ENCODE results near the gene CPSF4L.
"Not testable (repeated sequence)": the region's sequence is repeated elsewhere in the genome, so short reads cannot be mapped to it uniquely, and the experiment has no call there.

Gene CPSF4L

GRCh38 chr17:73268582-73269328 lies 7.1 kb upstream of the CPSF4L start:
- no peaks in the 10 kb centered on the region for H3K27me3 ChIP-seq (replicated peaks in 2 of 5; ENCODE audit: control insufficient read depth in 4 of 5, insufficient read depth in 5 of 5, low read length in 4 of 5)

GRCh38 chr17:73267648-73268537 lies 6.2 kb upstream of the CPSF4L start:
- 80% methylated on average over 7 of the region's 11 CpGs for WGBS (ENCODE audit: insufficient coverage)
- H3K4me1 ChIP-seq (ENCODE audit: control extremely low read depth in 1 of 4, control insufficient read depth in 4 of 4, insufficient read depth in 4 of 4, low read length in 3 of 4) = no peaks in the 10 kb centered on the region
- CTCF ChIA-PET = interaction anchor here (1.4 to 2.5 kb wide), 3 partner anchors 11 to 42 kb away, joined by 4 to 11 read pairs (median 8); no protein-coding TSS in a partner anchor

More at GRCh38 chr17:73268582-73269328, 7.1 kb upstream of the CPSF4L start:
- WGBS (ENCODE audit: insufficient coverage) = 91% methylated on average over 9 of the region's 9 CpGs
- ChIA-PET CTCF (no interaction called here), POLR2A (no interaction called here)
- DNase-seq = peak in 1 of 3 donors; percentile 20
- Histone ChIP-seq H3K36me3 (ENCODE audit: control insufficient read depth in 4 of 4, insufficient read depth in 4 of 4, low read length in 3 of 4) (no peaks in the 10 kb centered on the region), H3K4me1 (ENCODE audit: control extremely low read depth in 1 of 4, control insufficient read depth in 4 of 4, insufficient read depth in 4 of 4, low read length in 3 of 4) (no peaks in the 10 kb centered on the region), H3K4me3 (ENCODE audit: control insufficient read depth in 1 of 7, extremely low read depth in 1 of 7, insufficient read depth in 4 of 7, low read depth in 2 of 7, low read length in 6 of 7) (no peak overlapping the region), H3K27ac (ENCODE audit: insufficient read depth in 1 of 2, low read depth in 1 of 2, low read length in 2 of 2, poor library complexity in 1 of 2, severe bottlenecking in 2 of 2) (no peak overlapping the region), H3K9me3 (ENCODE audit: control extremely low read depth in 1 of 5, control insufficient read depth in 4 of 5, insufficient read depth in 2 of 5, low read depth in 1 of 5, low read length in 4 of 5) (peaks cover 0 to 5% (median 0%) of the 10 kb centered on the region in 5 experiments)

GRCh38 chr17:73266796-73267195 lies 5.1 kb upstream of the CPSF4L start:
- POLR2A ChIA-PET = no interaction called here
- H3K4me3 ChIP-seq (ENCODE audit: control insufficient read depth in 1 of 7, extremely low read depth in 1 of 7, insufficient read depth in 4 of 7, low read depth in 2 of 7, low read length in 6 of 7) = no peak overlapping the region
- H3K27ac ChIP-seq (ENCODE audit: insufficient read depth in 1 of 2, low read depth in 1 of 2, low read length in 2 of 2, poor library complexity in 1 of 2, severe bottlenecking in 2 of 2) = no peak overlapping the region
- H3K4me1 ChIP-seq (ENCODE audit: control extremely low read depth in 1 of 4, control insufficient read depth in 4 of 4, insufficient read depth in 4 of 4, low read length in 3 of 4) = no peaks in the 10 kb centered on the region
- CTCF ChIA-PET = interaction anchor here (1.1 to 2.5 kb wide), 5 partner anchors 9 to 103 kb away, joined by 3 to 11 read pairs (median 4); no protein-coding TSS in a partner anchor
- H3K9me3 ChIP-seq (ENCODE audit: control extremely low read depth in 1 of 5, control insufficient read depth in 4 of 5, insufficient read depth in 2 of 5, low read depth in 1 of 5, low read length in 4 of 5) = peaks cover 0 to 5% (median 0%) of the 10 kb centered on the region in 5 experiments
- 95% methylated on average over 9 of the region's 11 CpGs for WGBS (ENCODE audit: insufficient coverage)
- no peaks in the 10 kb centered on the region for H3K27me3 ChIP-seq (replicated peaks in 2 of 5; ENCODE audit: control insufficient read depth in 4 of 5, insufficient read depth in 5 of 5, low read length in 4 of 5)
- H3K36me3 ChIP-seq (ENCODE audit: control insufficient read depth in 4 of 4, insufficient read depth in 4 of 4, low read length in 3 of 4) = no peaks in the 10 kb centered on the region
- DNase-seq = no peak

More at GRCh38 chr17:73267648-73268537, 6.2 kb upstream of the CPSF4L start:
- DNase-seq = no peak
- Histone ChIP-seq H3K36me3 (ENCODE audit: control insufficient read depth in 4 of 4, insufficient read depth in 4 of 4, low read length in 3 of 4) (no peaks in the 10 kb centered on the region), H3K27me3 (replicated peaks in 2 of 5; ENCODE audit: control insufficient read depth in 4 of 5, insufficient read depth in 5 of 5, low read length in 4 of 5) (no peaks in the 10 kb centered on the region), H3K9me3 (ENCODE audit: control extremely low read depth in 1 of 5, control insufficient read depth in 4 of 5, insufficient read depth in 2 of 5, low read depth in 1 of 5, low read length in 4 of 5) (peaks cover 0 to 5% (median 0%) of the 10 kb centered on the region in 5 experiments), H3K27ac (ENCODE audit: insufficient read depth in 1 of 2, low read depth in 1 of 2, low read length in 2 of 2, poor library complexity in 1 of 2, severe bottlenecking in 2 of 2) (no peak overlapping the region), H3K4me3 (ENCODE audit: control insufficient read depth in 1 of 7, extremely low read depth in 1 of 7, insufficient read depth in 4 of 7, low read depth in 2 of 7, low read length in 6 of 7) (no peak overlapping the region)
- POLR2A ChIA-PET = no interaction called here

GRCh38 chr17:73265646-73266640 lies 4.3 kb upstream of the CPSF4L start:
- WGBS (ENCODE audit: insufficient coverage) = 100% methylated on average over 12 of the region's 24 CpGs
- no peak overlapping the region for H3K27ac ChIP-seq (ENCODE audit: insufficient read depth in 1 of 2, low read depth in 1 of 2, low read length in 2 of 2, poor library complexity in 1 of 2, severe bottlenecking in 2 of 2)
- peaks cover 0 to 5% (median 0%) of the 10 kb centered on the region in 5 experiments for H3K9me3 ChIP-seq (ENCODE audit: control extremely low read depth in 1 of 5, control insufficient read depth in 4 of 5, insufficient read depth in 2 of 5, low read depth in 1 of 5, low read length in 4 of 5)
- DNase-seq = no peak
- no peak overlapping the region for H3K4me3 ChIP-seq (ENCODE audit: control insufficient read depth in 1 of 7, extremely low read depth in 1 of 7, insufficient read depth in 4 of 7, low read depth in 2 of 7, low read length in 6 of 7)
- ChIA-PET POLR2A (no interaction called here), CTCF (interaction anchor here (1.1 to 2.5 kb wide), 5 partner anchors 9 to 104 kb away, joined by 3 to 11 read pairs (median 5); no protein-coding TSS in a partner anchor)
- H3K36me3 ChIP-seq (ENCODE audit: control insufficient read depth in 4 of 4, insufficient read depth in 4 of 4, low read length in 3 of 4) = no peaks in the 10 kb centered on the region
- no peaks in the 10 kb centered on the region for H3K27me3 ChIP-seq (replicated peaks in 2 of 5; ENCODE audit: control insufficient read depth in 4 of 5, insufficient read depth in 5 of 5, low read length in 4 of 5)
- no peaks in the 10 kb centered on the region for H3K4me1 ChIP-seq (ENCODE audit: control extremely low read depth in 1 of 4, control insufficient read depth in 4 of 4, insufficient read depth in 4 of 4, low read length in 3 of 4)

GRCh38 chr17:73264448-73264847 lies 2.8 kb upstream of the CPSF4L start:
- H3K27me3 ChIP-seq (replicated peaks in 2 of 5; ENCODE audit: control insufficient read depth in 4 of 5, insufficient read depth in 5 of 5, low read length in 4 of 5); H3K36me3 ChIP-seq (ENCODE audit: control insufficient read depth in 4 of 4, insufficient read depth in 4 of 4, low read length in 3 of 4); H3K9me3 ChIP-seq (ENCODE audit: control extremely low read depth in 1 of 5, control insufficient read depth in 4 of 5, insufficient read depth in 2 of 5, low read depth in 1 of 5, low read length in 4 of 5); H3K4me3 ChIP-seq (ENCODE audit: control insufficient read depth in 1 of 7, extremely low read depth in 1 of 7, insufficient read depth in 4 of 7, low read depth in 2 of 7, low read length in 6 of 7); H3K27ac ChIP-seq (ENCODE audit: insufficient read depth in 1 of 2, low read depth in 1 of 2, low read length in 2 of 2, poor library complexity in 1 of 2, severe bottlenecking in 2 of 2); DNase-seq; POLR2A ChIA-PET; H3K4me1 ChIP-seq (ENCODE audit: control extremely low read depth in 1 of 4, control insufficient read depth in 4 of 4, insufficient read depth in 4 of 4, low read length in 3 of 4): not testable (repeated sequence)
- CTCF ChIA-PET = interaction anchor here (1.1 kb wide), 1 partner anchor 8 kb away, joined by 3 read pairs; no protein-coding TSS in a partner anchor
- 90% methylated on average over 2 of the region's 2 CpGs for WGBS (ENCODE audit: insufficient coverage)

- H3K9me3 ChIP-seq (ENCODE audit: control extremely low read depth in 1 of 5, control insufficient read depth in 4 of 5, insufficient read depth in 2 of 5, low read depth in 1 of 5, low read length in 4 of 5) = no peaks in the 10 kb centered on the region
- no peaks in the 10 kb centered on the region for H3K27me3 ChIP-seq (replicated peaks in 2 of 5; ENCODE audit: control insufficient read depth in 4 of 5, insufficient read depth in 5 of 5, low read length in 4 of 5)
- no peaks in the 10 kb centered on the region for H3K36me3 ChIP-seq (ENCODE audit: control insufficient read depth in 4 of 4, insufficient read depth in 4 of 4, low read length in 3 of 4)
- H3K27ac ChIP-seq (ENCODE audit: insufficient read depth in 1 of 2, low read depth in 1 of 2, low read length in 2 of 2, poor library complexity in 1 of 2, severe bottlenecking in 2 of 2) = no peak overlapping the region
- 98% methylated on average over 9 of the region's 12 CpGs for WGBS (ENCODE audit: insufficient coverage)
- H3K4me1 ChIP-seq (ENCODE audit: control extremely low read depth in 1 of 4, control insufficient read depth in 4 of 4, insufficient read depth in 4 of 4, low read length in 3 of 4) = no peaks in the 10 kb centered on the region
- no peak overlapping the region for H3K4me3 ChIP-seq (ENCODE audit: control insufficient read depth in 1 of 7, extremely low read depth in 1 of 7, insufficient read depth in 4 of 7, low read depth in 2 of 7, low read length in 6 of 7)
- no peak for DNase-seq
- ChIA-PET POLR2A (no interaction called here), CTCF (interaction anchor here (0.6 to 2.7 kb wide), 3 partner anchors 17 to 107 kb away, joined by 3 to 12 read pairs (median 3); no protein-coding TSS in a partner anchor)
Observed at GRCh38 chr17:73262676-73263642, 1.3 kb upstream of the CPSF4L start.

All from common myeloid progenitor, CD34-positive (primary cell).